Measurements from ENCODE around the gene NHERF2.
"Not testable (repeated sequence)": the region's sequence is repeated elsewhere in the genome, so short reads cannot be mapped to it uniquely, and the experiment has no call there.

NHERF2 gene

GRCh38 chr16:2028620-2029220, 2.0 kb downstream of the NHERF2 start:
- no peak for DNase-seq

GRCh38 chr16:2029350-2029749, 2.6 kb downstream of the NHERF2 start:
- DNase-seq, result no peak

- DNase-seq, result no peak
These were observed 3.3 kb downstream of the NHERF2 start for GRCh38 chr16:2030036-2030435.

GRCh38 chr16:2031081-2031577, 4.4 kb downstream of the NHERF2 start:
- DNase-seq, result no peak

GRCh38 chr16:2032285-2033056, 5.8 kb downstream of the NHERF2 start:
- no peak for DNase-seq

GRCh38 chr16:2033057-2033908, 6.6 kb downstream of the NHERF2 start:
- no peak for DNase-seq

GRCh38 chr16:2033909-2034695, 7.4 kb downstream of the NHERF2 start:
- DNase-seq, result not testable (repeated sequence)

- DNase-seq, result no peak
These were observed 8.2 kb downstream of the NHERF2 start for GRCh38 chr16:2034696-2035430.

GRCh38 chr16:2035431-2036199, 8.9 kb downstream of the NHERF2 start:
- peak; percentile 31 for DNase-seq

- no peak for DNase-seq
These were observed 9.7 kb downstream of the NHERF2 start for GRCh38 chr16:2036200-2036966.

GRCh38 chr16:2037115-2037514, 10.4 kb downstream of the NHERF2 start:
- DNase-seq, result no peak

- no peak for DNase-seq
These were observed 11.1 kb downstream of the NHERF2 start for GRCh38 chr16:2037647-2038381.

- DNase-seq, result no peak
These were observed 11.9 kb downstream of the NHERF2 start for GRCh38 chr16:2038382-2039231.

- DNase-seq, result peak; percentile 79
These were observed 12.8 kb downstream of the NHERF2 start for GRCh38 chr16:2039274-2040031.

- DNase-seq, result no peak
These were observed 13.5 kb downstream of the NHERF2 start for GRCh38 chr16:2040041-2040786.

GRCh38 chr16:2040787-2041522, 14.3 kb downstream of the NHERF2 start:
- DNase-seq, result peak; percentile 48
